DMS 273 treated with DMSO at 0.1 percent for 48 hours (cell line): ENCODE results near the gene TIA1.
"Not testable (repeated sequence)": the region's sequence is repeated elsewhere in the genome, so short reads cannot be mapped to it uniquely, and the experiment has no call there.

Source experiments
- DNase-seq: peaks from one replicate; lab custom pipeline; 2025; lab: John Stamatoyannopoulos, UW

TIA1 gene

GRCh38 chr2:70214953-70215549, 33.4 kb downstream of the TIA1 start:
- DNase-seq: no peak

GRCh38 chr2:70214365-70214764, 34.1 kb downstream of the TIA1 start:
- DNase-seq: no peak

DNA sequence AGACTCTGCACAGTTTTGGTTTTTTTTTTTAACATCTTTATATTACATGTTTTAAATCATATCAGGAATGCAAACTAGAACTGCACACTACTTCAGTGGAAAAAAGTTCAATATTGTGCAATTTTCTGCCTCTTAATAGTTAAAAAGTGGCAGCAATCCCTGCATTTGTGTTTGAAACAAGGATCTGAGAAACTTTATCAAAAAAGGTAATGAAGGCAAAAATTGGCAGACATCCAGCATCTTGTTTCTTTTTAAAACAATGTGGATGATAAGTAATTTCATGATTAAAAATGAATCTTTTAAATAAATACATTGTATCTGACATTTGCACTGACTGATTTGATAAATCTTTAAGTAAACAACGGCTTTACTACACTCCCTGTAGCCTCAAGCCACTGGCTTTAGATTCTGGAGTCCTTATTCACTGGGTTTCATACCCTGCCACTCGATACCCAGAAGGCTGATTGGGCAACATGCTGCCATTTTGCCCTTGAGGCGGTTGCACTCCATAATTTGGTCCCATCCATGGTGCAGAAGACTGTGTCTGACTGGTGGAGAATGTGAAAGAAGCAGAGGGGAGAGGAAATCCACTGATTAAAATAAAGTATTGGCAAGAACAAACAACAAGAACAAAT, 36.0 kb downstream of the TIA1 start:
- DNase-seq: no peak

DNA sequence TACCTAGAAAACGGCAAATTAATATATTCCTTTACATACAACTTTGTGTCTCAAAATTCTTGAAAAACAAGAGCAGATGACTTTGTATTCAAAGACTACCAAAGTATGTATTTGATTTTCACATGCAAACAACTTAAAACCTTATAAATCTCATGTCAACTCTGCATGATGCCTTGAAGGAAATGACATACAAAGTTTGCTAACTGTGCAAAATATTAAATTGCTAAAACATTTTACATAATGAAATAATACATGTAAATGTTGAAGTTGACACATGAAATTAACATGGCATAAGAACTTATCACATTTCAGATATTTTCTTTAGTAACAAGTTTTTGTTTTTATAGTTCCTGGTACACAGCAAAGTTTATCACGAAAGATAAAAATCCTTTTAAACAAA, 36.8 kb downstream of the TIA1 start:
- no peak for DNase-seq

GRCh38 chr2:70204452-70204851, 44.0 kb downstream of the TIA1 start:
- DNase-seq: no peak

GRCh38 chr2:70203086-70203485, 45.3 kb downstream of the TIA1 start:
- no peak for DNase-seq

GRCh38 chr2:70202236-70202806, 46.1 kb downstream of the TIA1 start:
- DNase-seq: no peak

DNA sequence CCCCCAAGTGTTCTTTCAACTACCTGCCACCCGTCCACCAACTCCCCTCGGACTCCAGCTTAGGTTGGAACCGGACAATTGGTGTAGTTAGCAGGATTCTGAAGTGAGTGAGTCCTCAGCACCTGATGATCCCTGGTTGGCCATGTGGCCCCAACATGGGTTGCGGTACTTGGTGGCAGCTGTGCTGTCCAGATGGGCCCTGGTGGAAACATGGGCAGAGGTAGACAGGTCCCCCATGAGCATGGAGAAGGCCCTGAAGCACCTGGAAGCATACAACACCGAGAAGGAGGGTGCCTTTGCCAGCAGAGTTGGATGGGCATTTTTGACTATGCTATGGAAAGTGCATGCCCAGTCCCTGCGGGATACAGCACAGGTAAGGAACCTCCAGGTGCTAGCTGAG, 46.6 kb downstream of the TIA1 start:
- no peak for DNase-seq

- DNase-seq: no peak
These were observed 47.1 kb downstream of the TIA1 start for GRCh38 chr2:70201225-70201768.

DNA sequence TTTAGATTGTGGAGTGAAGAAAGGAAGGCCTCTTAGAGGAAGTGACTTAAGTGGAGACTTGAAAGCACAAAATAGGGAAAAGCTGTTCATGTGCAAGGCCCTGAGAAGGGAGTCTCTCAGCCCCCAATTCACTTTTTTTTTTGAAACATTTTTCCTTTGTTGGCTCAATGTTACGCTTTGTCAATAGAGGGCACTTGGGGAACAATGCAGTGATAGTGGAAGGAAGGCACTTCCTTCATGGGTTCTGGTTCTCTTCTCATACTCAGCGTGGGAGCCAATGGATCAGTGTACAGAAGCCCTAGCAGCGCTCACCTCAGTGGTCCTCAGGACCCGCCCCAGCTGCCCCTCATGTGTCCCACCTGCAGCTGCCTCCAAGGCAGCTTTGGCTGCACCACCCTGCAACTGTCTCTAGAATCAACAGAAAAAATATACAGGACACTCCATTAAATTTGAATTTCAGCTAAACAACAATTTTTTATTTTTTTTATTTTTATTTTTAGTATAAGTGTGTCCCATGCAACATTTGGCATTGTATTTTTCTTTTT, 49.0 kb downstream of the TIA1 start:
- no peak for DNase-seq

DNA sequence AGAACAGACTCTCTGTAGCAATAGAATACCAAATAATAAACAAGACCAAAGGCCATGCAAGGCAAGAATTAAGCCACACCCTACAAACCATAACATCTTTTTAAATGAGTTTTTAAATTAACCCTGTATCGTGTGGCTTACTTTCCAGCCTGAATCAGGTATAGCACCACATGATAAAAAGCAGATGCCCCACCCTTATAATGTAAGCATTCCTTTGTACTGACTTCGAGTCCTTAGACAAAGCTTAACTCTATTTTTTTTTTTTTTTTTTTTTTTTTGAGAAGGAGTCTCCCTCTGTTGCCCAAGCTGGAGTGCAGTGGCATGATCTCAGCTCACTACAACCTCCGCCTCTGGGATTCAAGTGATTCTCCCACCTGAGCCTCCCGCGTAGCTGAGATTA, 55.9 kb downstream of the TIA1 start:
- DNase-seq: no peak

DNA sequence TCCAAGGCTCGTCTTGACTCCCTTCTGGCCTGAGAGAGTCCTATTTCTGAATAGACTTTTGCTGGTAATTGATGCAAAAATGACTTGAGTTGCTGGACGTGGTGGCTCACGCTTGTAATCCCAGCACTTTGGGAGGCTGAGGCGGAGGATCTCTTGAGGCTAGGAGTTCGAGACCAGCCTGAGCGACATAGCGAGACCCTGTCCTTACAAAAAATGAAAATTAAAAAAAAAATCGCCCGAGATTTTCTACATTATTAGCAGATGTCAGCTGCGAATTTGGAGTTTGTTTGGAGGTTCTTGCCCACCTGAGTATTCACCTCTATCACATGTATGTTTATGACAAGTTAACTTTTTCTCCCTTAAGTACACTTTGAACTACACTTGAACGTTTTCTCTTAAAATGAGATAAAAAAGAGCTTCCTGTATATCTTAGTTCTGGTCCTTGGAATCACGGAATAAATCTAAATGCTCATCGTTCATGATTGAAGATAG, 57.1 kb downstream of the TIA1 start:
- DNase-seq: no peak

- peak; percentile 97 for DNase-seq
These were observed 57.8 kb downstream of the TIA1 start, which contains the start of gene C2orf42 for GRCh38 chr2:70190418-70191243. C2orf42 (minus strand) TSS chr2:70191019; CDS start chr2:70181985, 9,034 bp downstream.

DNA sequence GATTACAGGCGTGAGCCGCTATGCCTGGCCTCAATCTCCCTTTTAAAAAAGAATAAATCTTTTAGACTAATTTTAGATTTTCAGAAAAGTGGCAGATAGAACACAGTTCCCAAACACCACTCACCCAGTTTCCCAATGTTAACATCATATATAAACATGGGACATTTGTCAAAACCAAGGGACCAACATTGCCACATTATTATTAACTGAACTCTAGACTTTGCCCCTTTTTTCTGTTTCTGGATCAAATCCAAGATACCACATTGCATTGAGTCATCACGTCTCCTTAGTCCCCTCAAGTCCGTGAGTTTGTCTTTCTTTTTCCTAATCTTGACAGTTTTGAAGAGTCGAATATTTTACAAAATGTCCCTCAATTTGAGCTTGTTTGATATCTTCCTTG, 60.0 kb downstream of the TIA1 start:
- DNase-seq: no peak

- not testable (repeated sequence) for DNase-seq
These were observed 61.3 kb downstream of the TIA1 start for GRCh38 chr2:70187170-70187569.

GRCh38 chr2:70182689-70183088, 65.7 kb downstream of the TIA1 start:
- DNase-seq: no peak

DNA sequence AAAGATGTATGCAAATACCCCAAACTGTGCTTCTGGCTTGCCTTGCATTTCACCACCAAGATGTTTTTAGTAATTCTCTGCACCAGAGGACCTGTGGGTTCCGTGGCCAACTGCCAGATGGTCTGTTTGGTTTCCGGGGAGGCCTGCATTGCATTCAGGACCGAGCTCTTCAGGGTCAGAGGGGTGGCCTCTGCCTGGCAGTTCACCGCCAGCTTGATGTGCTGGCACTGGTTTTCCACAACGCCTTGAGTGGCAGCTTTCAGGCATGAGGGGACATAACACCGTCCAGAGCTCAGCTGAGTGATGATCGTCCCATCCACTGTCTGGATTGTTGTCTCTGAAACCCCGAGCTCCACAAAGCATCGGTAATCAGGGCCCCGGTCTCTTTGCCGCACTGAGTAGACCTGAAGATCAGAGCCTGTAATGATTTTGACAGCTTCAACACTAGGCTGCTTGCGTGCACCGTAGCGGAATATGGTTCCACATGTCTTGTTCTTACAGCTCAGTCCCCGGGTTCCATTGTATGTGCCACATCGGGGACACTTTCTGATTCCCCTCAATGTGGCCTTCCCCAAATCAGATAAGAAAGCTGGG, 67.0 kb downstream of the TIA1 start:
- DNase-seq: no peak

- no peak for DNase-seq
These were observed 74.9 kb downstream of the TIA1 start for GRCh38 chr2:70173520-70173919.

DNA sequence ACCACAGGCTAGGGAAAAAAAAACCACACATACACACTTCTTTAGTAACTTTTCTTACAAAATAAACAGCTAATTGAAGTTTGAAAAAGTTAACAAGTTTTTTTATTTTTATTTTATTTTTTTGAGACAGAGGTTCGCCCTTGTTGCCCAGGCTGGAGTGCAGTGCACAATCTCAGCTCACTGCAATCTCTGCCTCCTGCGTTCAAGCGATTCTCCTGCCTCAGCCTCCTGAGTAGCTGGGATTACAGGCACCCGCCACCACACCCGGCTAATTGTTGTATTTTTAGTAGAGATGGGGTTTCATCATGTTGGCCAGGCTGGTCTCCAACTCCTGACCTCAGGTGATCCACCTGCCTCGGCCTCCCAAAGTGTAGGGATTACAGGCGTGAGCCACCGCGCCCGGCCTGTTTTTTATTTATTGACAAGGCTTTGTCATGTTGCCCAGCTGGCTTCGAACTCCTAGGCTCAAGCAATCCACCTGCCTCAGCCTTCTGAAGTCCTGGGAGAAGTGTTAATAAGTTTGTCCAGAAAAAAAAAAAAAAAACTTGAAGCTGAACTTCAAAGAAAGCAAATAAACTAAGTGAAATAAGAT, 78.7 kb downstream of the TIA1 start:
- DNase-seq: not testable (repeated sequence)

- no peak for DNase-seq
These were observed 87.3 kb downstream of the TIA1 start for GRCh38 chr2:70161069-70161534.

DNA sequence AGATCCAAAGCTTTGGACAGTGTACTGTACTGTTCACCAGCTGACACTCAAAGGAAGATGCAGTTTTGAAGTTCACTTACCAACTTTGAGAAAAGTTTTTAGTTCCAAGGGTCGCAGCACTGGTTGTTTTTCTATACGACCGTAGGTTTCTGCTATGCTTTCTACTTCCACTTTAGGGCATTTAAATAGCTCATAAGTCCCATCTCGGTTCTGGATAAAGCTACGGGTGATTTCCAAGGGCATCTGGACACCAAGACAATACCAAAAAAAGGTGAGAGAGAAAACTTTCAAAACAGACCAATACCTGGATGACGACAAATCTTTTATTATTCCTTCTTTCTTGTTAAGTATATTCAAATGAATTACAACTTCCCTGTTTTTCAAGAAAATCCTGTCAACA, 87.9 kb downstream of the TIA1 start:
- DNase-seq: no peak
